Measurements from ENCODE around the gene METTL16. TPM values are rescaled to one million over a fixed set of nuclear protein-coding genes. Genes with fewer than 3 reads are reported as not detected.
A peak's percentile ranks its signal among the peaks of the same experiment; 100 is the strongest.
"Not testable (repeated sequence)": the region's sequence is repeated elsewhere in the genome, so short reads cannot be mapped to it uniquely, and the experiment has no call there.

METTL16 gene
- total RNA-seq, 1 experiment from 2014 or later, result 29.9 TPM

GRCh38 chr17:2521257-2521656 is 9.6 kb upstream of the METTL16 start:
- H3K4me1 ChIP-seq, result no peaks in the 10 kb centered on the region
- no peaks in the 10 kb centered on the region for H3K27me3 ChIP-seq
- no peak overlapping the region for H3K4me3 ChIP-seq
- H3K36me3 ChIP-seq, result no peaks in the 10 kb centered on the region
- H3K27ac ChIP-seq, result no peak overlapping the region
- no peaks in the 10 kb centered on the region for H3K9me3 ChIP-seq (replicated peaks)
- no peak for DNase-seq

DNA sequence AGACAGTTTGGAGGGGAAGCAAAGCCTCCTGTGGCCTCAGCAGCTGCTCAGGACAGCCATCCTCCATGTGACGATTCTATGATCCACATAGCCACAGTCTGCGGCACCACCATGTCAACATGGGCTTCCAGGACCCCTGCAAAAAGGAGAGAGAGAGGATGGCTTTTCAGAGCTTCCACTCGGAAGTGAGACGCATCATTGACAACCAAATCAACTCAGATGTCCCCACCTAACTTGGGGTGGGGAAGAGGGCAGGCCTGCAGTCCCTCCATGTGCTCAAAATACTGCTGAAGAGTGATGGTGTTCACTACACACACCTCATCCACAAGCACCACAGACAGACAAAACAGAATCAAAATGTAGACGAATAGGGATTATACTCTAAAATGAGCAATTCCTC is 5.9 kb upstream of the METTL16 start:
- Histone ChIP-seq H3K9me3 (replicated peaks) (no peaks in the 10 kb centered on the region), H3K36me3 (no peaks in the 10 kb centered on the region), H3K4me3 (no peak overlapping the region), H3K27ac (no peak overlapping the region), H3K27me3 (no peaks in the 10 kb centered on the region), H3K4me1 (no peaks in the 10 kb centered on the region)
- no peak for DNase-seq

GRCh38 chr17:2511138-2511461 is 588 bp downstream of the METTL16 start:
- H3K27ac ChIP-seq, result peak overlapping the region; percentile 98
- peak overlapping the region; percentile 73 for H3K4me3 ChIP-seq
- no peak for DNase-seq
- H3K27me3 ChIP-seq, result no peaks in the 10 kb centered on the region
- no peaks in the 10 kb centered on the region; the same call in 1 of the 2 replicates for H3K36me3 ChIP-seq
- no peaks in the 10 kb centered on the region for H3K9me3 ChIP-seq (replicated peaks)
- no peaks in the 10 kb centered on the region for H3K4me1 ChIP-seq

DNA sequence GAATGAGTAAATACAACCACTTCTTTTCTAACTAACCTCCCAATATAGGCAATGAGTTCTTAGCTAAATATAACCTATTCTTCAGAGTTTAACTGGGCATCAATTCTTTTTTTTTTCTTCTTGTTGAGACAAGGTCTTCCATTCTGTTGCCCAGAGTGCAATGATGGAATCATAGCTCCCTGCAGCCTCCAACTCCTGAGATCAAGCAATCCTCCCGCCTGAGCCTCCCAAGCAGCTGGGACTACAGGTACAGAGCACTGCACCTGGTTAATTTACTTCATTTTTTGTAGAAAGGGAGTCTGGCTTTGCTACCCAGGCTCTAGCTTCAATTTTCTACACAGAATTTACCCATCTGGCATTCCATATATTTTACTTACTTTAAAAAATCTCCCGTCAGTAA is 1.1 kb downstream of the METTL16 start:
- Histone ChIP-seq H3K27ac (peak overlapping the region; percentile 98), H3K4me3 (peak overlapping the region; percentile 73), H3K36me3 (no peaks in the 10 kb centered on the region; the same call in 1 of the 2 replicates), H3K27me3 (no peaks in the 10 kb centered on the region), H3K9me3 (replicated peaks) (no peaks in the 10 kb centered on the region), H3K4me1 (no peaks in the 10 kb centered on the region)
- DNase-seq, result no peak

DNA sequence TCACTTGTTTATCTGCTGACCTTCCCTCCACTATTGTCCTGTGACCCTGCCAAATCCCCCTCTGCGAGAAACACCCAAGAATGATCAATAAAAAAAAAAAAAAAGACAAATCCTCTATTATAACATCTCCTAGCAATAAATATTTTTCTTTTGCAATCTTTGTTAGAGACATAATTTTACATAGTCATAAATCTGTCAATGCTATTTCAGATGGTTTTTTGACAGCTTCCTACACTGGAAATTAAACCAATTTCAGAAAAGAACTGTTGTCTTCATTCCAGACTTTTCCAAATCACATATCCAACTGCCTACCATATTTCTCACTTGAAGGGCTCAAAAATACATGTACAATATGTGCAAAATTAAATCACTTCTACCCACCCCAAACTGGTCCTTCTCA is 3.7 kb downstream of the METTL16 start:
- no peaks in the 10 kb centered on the region for H3K4me1 ChIP-seq
- no peak for DNase-seq
- H3K27me3 ChIP-seq, result no peaks in the 10 kb centered on the region
- no peak overlapping the region for H3K4me3 ChIP-seq
- peaks cover 6% of the 10 kb centered on the region; the same call in 1 of the 2 replicates for H3K36me3 ChIP-seq
- no peak overlapping the region for H3K27ac ChIP-seq
- no peaks in the 10 kb centered on the region for H3K9me3 ChIP-seq (replicated peaks)

GRCh38 chr17:2507015-2507414 is 4.7 kb downstream of the METTL16 start:
- H3K4me3 ChIP-seq; DNase-seq; H3K4me1 ChIP-seq; H3K27ac ChIP-seq; H3K9me3 ChIP-seq (replicated peaks); H3K27me3 ChIP-seq; H3K36me3 ChIP-seq: not testable (repeated sequence)

- H3K27ac ChIP-seq, result no peak overlapping the region
- no peaks in the 10 kb centered on the region for H3K27me3 ChIP-seq
- H3K9me3 ChIP-seq (replicated peaks), result no peaks in the 10 kb centered on the region
- DNase-seq, result no peak
- H3K4me3 ChIP-seq, result no peak overlapping the region
- H3K36me3 ChIP-seq, result peaks cover 20% of the 10 kb centered on the region
- H3K4me1 ChIP-seq, result no peaks in the 10 kb centered on the region
Measured at GRCh38 chr17:2503627-2504026, 8.1 kb downstream of the METTL16 start.

- no peak overlapping the region for H3K4me3 ChIP-seq
- no peaks in the 10 kb centered on the region for H3K9me3 ChIP-seq (replicated peaks)
- peaks cover 20% of the 10 kb centered on the region for H3K36me3 ChIP-seq
- no peaks in the 10 kb centered on the region for H3K4me1 ChIP-seq
- H3K27ac ChIP-seq, result no peak overlapping the region
- DNase-seq, result no peak
- H3K27me3 ChIP-seq, result no peaks in the 10 kb centered on the region
Measured at GRCh38 chr17:2502871-2503580, 8.7 kb downstream of the METTL16 start.

- H3K9me3 ChIP-seq (replicated peaks), result no peaks in the 10 kb centered on the region
Measured at GRCh38 chr17:2500446-2500845, 11.2 kb downstream of the METTL16 start.

DNA sequence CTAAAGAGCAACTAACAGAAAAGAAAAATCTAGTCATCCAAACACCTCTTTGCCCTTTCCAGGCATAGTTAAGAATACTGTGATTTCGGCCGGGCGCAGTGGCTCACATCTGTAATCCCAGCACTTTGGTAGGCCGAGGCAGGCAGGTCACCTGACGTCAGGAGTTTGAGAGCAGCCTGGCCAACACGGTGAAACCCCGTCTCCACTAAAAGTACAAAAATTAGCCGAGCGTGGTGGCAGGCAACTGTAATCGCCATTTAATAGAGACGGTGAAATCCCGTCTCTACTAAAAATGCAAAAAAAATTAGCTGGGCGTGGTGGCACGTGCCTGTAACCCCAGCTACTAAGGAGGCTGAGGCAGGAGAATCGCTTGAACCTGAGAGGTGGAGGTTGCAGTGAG is 22.4 kb downstream of the METTL16 start:
- not testable (repeated sequence) for H3K4me3 ChIP-seq; H3K27ac ChIP-seq; DNase-seq; H3K27me3 ChIP-seq; H3K36me3 ChIP-seq; H3K9me3 ChIP-seq (replicated peaks); H3K4me1 ChIP-seq

More at GRCh38 chr17:2500446-2500845, 11.2 kb downstream of the METTL16 start:
- no peaks in the 10 kb centered on the region for H3K4me1 ChIP-seq
- H3K27ac ChIP-seq, result no peak overlapping the region
- no peaks in the 10 kb centered on the region for H3K27me3 ChIP-seq
- DNase-seq, result no peak
- peaks cover 20% of the 10 kb centered on the region for H3K36me3 ChIP-seq
- H3K4me3 ChIP-seq, result no peak overlapping the region

- Histone ChIP-seq H3K4me3 (no peak overlapping the region), H3K36me3 (no peaks in the 10 kb centered on the region)
- no peak for DNase-seq
Measured at GRCh38 chr17:2487306-2487705, 24.4 kb downstream of the METTL16 start.

DNA sequence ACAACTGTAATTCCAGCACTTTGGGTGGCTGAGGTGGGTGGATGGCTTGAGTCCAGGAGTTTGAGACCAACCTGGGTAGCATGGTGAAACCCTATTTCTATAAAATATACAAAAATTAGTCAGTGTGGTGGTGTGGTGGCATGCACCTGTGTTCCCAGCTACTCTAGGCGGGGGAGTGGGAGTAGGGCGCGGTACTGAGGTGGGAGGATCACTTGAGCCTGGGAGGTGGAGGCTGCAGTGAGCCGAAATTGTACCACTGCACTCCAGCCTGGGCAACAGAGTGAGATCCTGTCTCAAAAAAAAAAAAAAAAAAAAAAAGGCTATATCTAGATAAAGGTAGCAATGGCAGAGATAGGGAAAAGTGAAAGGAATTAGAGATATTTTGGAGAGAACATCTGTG is 25.0 kb downstream of the METTL16 start:
- H3K4me3 ChIP-seq; DNase-seq; H3K27me3 ChIP-seq; H3K9me3 ChIP-seq (replicated peaks); H3K36me3 ChIP-seq; H3K27ac ChIP-seq; H3K4me1 ChIP-seq: not testable (repeated sequence)

More at GRCh38 chr17:2487306-2487705, 24.4 kb downstream of the METTL16 start:
- Histone ChIP-seq H3K27me3 (no peaks in the 10 kb centered on the region), H3K27ac (no peak overlapping the region), H3K9me3 (replicated peaks) (no peaks in the 10 kb centered on the region), H3K4me1 (no peaks in the 10 kb centered on the region)

- no peaks in the 10 kb centered on the region for H3K27me3 ChIP-seq
- no peak for DNase-seq
- no peaks in the 10 kb centered on the region for H3K9me3 ChIP-seq (replicated peaks)
- no peak overlapping the region for H3K4me3 ChIP-seq
- H3K27ac ChIP-seq, result no peak overlapping the region
- H3K36me3 ChIP-seq, result no peaks in the 10 kb centered on the region
- H3K4me1 ChIP-seq, result no peaks in the 10 kb centered on the region
Measured at GRCh38 chr17:2485970-2486369, 25.7 kb downstream of the METTL16 start.

DNA sequence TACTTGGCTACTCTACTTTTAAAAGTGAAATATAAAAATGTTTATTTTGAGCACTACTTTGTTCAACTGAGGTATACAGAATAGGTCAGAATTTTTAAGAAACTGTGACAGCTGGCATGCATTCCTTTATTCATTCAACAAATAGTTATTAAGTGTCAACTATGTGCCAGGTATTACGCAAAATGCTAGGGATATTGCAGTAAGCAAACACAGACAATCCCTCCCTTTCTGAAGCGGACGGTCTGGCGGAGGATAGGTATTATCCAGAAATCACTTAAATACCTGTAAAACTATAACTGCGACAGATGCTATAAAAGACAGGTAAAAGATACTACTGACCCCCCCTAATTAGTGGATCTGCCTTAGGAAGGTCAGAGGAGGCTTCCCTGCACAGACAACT is 26.1 kb downstream of the METTL16 start:
- Histone ChIP-seq H3K4me1 (no peaks in the 10 kb centered on the region), H3K27ac (no peak overlapping the region)
- DNase-seq, result no peak

DNA sequence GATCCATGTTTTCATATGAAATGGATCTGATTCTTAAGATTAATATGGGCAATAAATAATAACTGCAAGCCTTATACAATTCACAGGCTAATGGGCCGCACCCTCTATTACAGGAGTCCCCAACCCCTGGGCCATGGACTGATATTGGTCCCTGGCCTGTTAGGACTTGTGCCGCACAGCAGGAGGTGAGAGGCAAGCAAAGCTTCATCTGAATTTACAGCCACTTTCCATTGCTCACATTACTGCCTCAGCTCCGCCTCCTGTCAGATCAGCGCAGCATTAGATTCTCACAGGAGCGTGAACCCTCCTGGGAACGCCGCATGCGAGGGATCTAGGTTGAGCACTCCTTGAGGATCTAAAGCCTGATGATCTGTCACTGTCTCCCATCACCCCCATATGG is 26.8 kb downstream of the METTL16 start:
- no peaks in the 10 kb centered on the region for H3K27me3 ChIP-seq
- H3K36me3 ChIP-seq, result no peaks in the 10 kb centered on the region
- no peak overlapping the region for H3K4me3 ChIP-seq
- H3K27ac ChIP-seq, result no peak overlapping the region
- no peak for DNase-seq
- H3K4me1 ChIP-seq, result no peaks in the 10 kb centered on the region
- no peaks in the 10 kb centered on the region for H3K9me3 ChIP-seq (replicated peaks)

More for the DNA sequence above, 26.1 kb downstream of the METTL16 start:
- Histone ChIP-seq H3K27me3 (no peaks in the 10 kb centered on the region), H3K4me3 (no peak overlapping the region), H3K36me3 (no peaks in the 10 kb centered on the region), H3K9me3 (replicated peaks) (no peaks in the 10 kb centered on the region)

- no peak for DNase-seq
- H3K36me3 ChIP-seq, result no peaks in the 10 kb centered on the region
- H3K27ac ChIP-seq, result no peak overlapping the region
- no peak overlapping the region for H3K4me3 ChIP-seq
- no peaks in the 10 kb centered on the region for H3K9me3 ChIP-seq (replicated peaks)
- no peaks in the 10 kb centered on the region for H3K4me1 ChIP-seq
- H3K27me3 ChIP-seq, result no peaks in the 10 kb centered on the region
Measured at GRCh38 chr17:2483084-2483483, 28.6 kb downstream of the METTL16 start.
